Panc1 (cell line): Measurements from ENCODE around the gene DGKG.

Experiments used
- POLR2AphosphoS5 ChIP-seq: IDR thresholded peaks from 2 replicates; pipeline ENCODE4 v1.6.1; 2012; ENCODE audit warnings: mild to moderate bottlenecking, low read depth, low read length, moderate library complexity
- REST ChIP-seq, 2 experiments: IDR thresholded peaks; 2 replicates each; pipeline ENCODE4 v1.6.1; 2011 to 2012; ENCODE audit warnings: low read depth in 2 of 2, control low read depth in 1 of 2, low read length in 1 of 2, mild to moderate bottlenecking in 1 of 2, moderate library complexity in 1 of 2; ENCODE audit not compliant: insufficient read depth in 1 of 2
- SIN3A ChIP-seq: IDR thresholded peaks from 2 replicates; pipeline ENCODE4 v1.6.1; 2012; ENCODE audit warnings: low read depth, mild to moderate bottlenecking, low read length, moderate library complexity, borderline replicate concordance; ENCODE audit not compliant: insufficient read depth
- TCF7L2 ChIP-seq: IDR thresholded peaks from 2 replicates; pipeline ENCODE4 v1.6.1; 2011; ENCODE audit warnings: mild to moderate bottlenecking, low read depth, low read length, inconsistent platforms
- TF ChIP-seq, protein P1 (sequence below): fragments of 450-650 bp; IDR thresholded peaks from 2 replicates; pipeline ENCODE4 v1.5.1; 2017; ENCODE audit warnings: mild to moderate bottlenecking

GRCh38 chr3:186209810-186210752, 152.0 kb downstream of the DGKG start:
- TF ChIP-seq, protein P1, sequence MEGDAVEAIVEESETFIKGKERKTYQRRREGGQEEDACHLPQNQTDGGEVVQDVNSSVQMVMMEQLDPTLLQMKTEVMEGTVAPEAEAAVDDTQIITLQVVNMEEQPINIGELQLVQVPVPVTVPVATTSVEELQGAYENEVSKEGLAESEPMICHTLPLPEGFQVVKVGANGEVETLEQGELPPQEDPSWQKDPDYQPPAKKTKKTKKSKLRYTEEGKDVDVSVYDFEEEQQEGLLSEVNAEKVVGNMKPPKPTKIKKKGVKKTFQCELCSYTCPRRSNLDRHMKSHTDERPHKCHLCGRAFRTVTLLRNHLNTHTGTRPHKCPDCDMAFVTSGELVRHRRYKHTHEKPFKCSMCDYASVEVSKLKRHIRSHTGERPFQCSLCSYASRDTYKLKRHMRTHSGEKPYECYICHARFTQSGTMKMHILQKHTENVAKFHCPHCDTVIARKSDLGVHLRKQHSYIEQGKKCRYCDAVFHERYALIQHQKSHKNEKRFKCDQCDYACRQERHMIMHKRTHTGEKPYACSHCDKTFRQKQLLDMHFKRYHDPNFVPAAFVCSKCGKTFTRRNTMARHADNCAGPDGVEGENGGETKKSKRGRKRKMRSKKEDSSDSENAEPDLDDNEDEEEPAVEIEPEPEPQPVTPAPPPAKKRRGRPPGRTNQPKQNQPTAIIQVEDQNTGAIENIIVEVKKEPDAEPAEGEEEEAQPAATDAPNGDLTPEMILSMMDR, result no peak
- no peak for TF ChIP-seq TCF7L2
- no peak for TF ChIP-seq REST (IDR thresholded peaks at IDR 0.05; ENCODE audit: insufficient read depth in 1 of 2, low read depth in 2 of 2, low read length in 1 of 2)
- TF ChIP-seq POLR2AphosphoS5, result no peak
- TF ChIP-seq SIN3A, result no peak
